GM12873 (cell line): ENCODE results near the gene PPP1R3G.
A peak's percentile ranks its signal among the peaks of the same experiment; 100 is the strongest.

Experiments
- CTCF ChIP-seq: IDR thresholded peaks from 2 replicates; pipeline ENCODE4 v1.5.1; 2012; ENCODE audit warnings: low read depth, mild to moderate bottlenecking, moderate library complexity, low read length, control low read depth; ENCODE audit not compliant: insufficient read depth; ENCODE audit errors: missing control alignments

PPP1R3G gene

GRCh38 chr6:5084781-5085647, at the start of gene PPP1R3G:
PPP1R3G (plus strand) TSS chr6:5085341; CDS start chr6:5085486, 145 bp downstream.
- no peak for TF ChIP-seq CTCF

GRCh38 chr6:5036269-5036668, 48.9 kb upstream of the PPP1R3G start:
- TF ChIP-seq CTCF = peak; percentile 16

- TF ChIP-seq CTCF = no peak
These were observed 43.2 kb upstream of the PPP1R3G start for GRCh38 chr6:5041955-5042354.

- TF ChIP-seq CTCF = no peak
These were observed 42.7 kb upstream of the PPP1R3G start for GRCh38 chr6:5042436-5042835.

GRCh38 chr6:5044866-5045265, 40.3 kb upstream of the PPP1R3G start:
- no peak for TF ChIP-seq CTCF

- TF ChIP-seq CTCF = no peak
These were observed 39.7 kb upstream of the PPP1R3G start for GRCh38 chr6:5045416-5045815.

GRCh38 chr6:5046430-5046829, 38.7 kb upstream of the PPP1R3G start:
- TF ChIP-seq CTCF = no peak
